Pancreas (tissue), 10 donors: ENCODE measurements around the gene TIGAR. TPM values are rescaled to one million over a fixed set of nuclear protein-coding genes. Genes with fewer than 3 reads are reported as not detected.

ENCODE experiments used
- ATAC-seq, 4 donors: fragments of 200-7000 bp; cut with Tn5 transposase; one replicate each; pipeline versions ENCODE4 v1.8.0 to v1.9.1; 2020; ENCODE audit warnings: mild to moderate bottlenecking in 4 of 4, moderate library complexity in 4 of 4
- DNase-seq, 6 donors: peaks; one replicate each; pipeline ENCODE4 v3.0.0-alpha.2; 2020
- FAIRE-seq: peaks from 2 replicates; lab custom pipeline; 2012; peaks lifted over from hg19 to GRCh38; lab: Jason Lieb, UNC
- H3K27ac ChIP-seq, 4 donors: fragments of 200-600 bp; sonication (generic); 1 replicate in 3 of 4; 2 replicates in 1 of 4; pipeline versions ENCODE4 v1.5.0 to v1.8.0; 2020
- H3K27me3 ChIP-seq, 4 donors: fragments of 200-600 bp; one replicate each; pipeline ENCODE4 v1.8.0; 2021
- H3K36me3 ChIP-seq, 3 donors: fragments of 200-600 bp; sonication (generic) in 1 of 3; one replicate each; pipeline versions ENCODE4 v1.5.0 to v1.8.0; 2020 to 2021
- H3K4me1 ChIP-seq, 3 donors: fragments of 200-600 bp; one replicate each; pipeline ENCODE4 v1.8.0; 2021
- H3K4me3 ChIP-seq, 4 donors: fragments of 200-600 bp; sonication (generic) in 2 of 4; one replicate each; pipeline versions ENCODE4 v1.5.0 to v1.8.0; 2020 to 2021
- H3K9me3 ChIP-seq, 4 donors: fragments of 200-600 bp; one replicate each; pipeline ENCODE4 v1.8.0; 2021
- CTCF ChIP-seq, 4 donors: fragments of 200-600 bp; sonication (generic) in 3 of 4; IDR thresholded peaks; one replicate each; pipeline versions ENCODE4 v1.5.0 to v1.8.0; 2021; ENCODE audit warnings: antibody characterized with exemption in 4 of 4
- WGBS, 2 donors: extraction: QIAGEN DNeasy Blood & Tissue Kit; methylation state at CpG; one replicate each; pipeline ENCODE4 v1.1.7; 2013; 5-methylcytosine and 5-hydroxymethylcytosine counted together
- intact Hi-C, 3 donors: fragments of 100-400 bp; cut with DNase I; formaldehyde crosslinking; loops; one replicate each; pipeline versions ENCODE4 v1.11.1 to v1.14.2; 2022
- polyA plus RNA-seq, 2 donors: library from polyadenylated mRNA; stranded (reverse); fragments of 200-250 nt; gene quantifications; one replicate each; pipeline ENCODE4 v1.2.3, GENCODE V29; 2013
- total RNA-seq, 6 donors: library from RNA; stranded (reverse); fragmentation: NEBNext Ultra II Directional in 4 of 6; extraction: Animal tissue kit (Norgen Biotek cat#: 25700) in 4 of 6; gene quantifications; one replicate each; pipeline versions ENCODE4 v1.2.1 to v1.2.4, GENCODE V29; 2021 to 2023
- donor health status: healthy with polysubstance abuse.
- donor health status: DM: no; HTN: no; CAD: no; lungs with moderate emphysema.
- donor health status: DM: no; HTN: no; CAD: no.
- donor health status: control.
- donor health status: control.
- donor health status: Bipolar disorder and iron deficiency.
- donor health status: DM: yes; HTN: yes; CAD: no.
- donor health status: DM: no; HTN: no; CAD: no.
- donor health status: DM: no; HTN: no; CAD: no.
- donor health status: DM: yes; HTN: yes; CAD: no.

The TIGAR gene
- total and polyA plus RNA-seq, 8 donors: 0.51 to 5.5 (median 1.8) TPM

- intact Hi-C loops: no loop called here
- Histone ChIP-seq H3K36me3 (no peaks in the 10 kb centered on the region), H3K9me3 (no peaks in the 10 kb centered on the region), H3K27ac (no peak overlapping the region), H3K27me3 (no peaks in the 10 kb centered on the region), H3K4me1 (no peaks in the 10 kb centered on the region), H3K4me3 (no peak overlapping the region)
- DNase-seq (no peak), FAIRE-seq (no peak), ATAC-seq (no peak)
- no peak for TF ChIP-seq CTCF (IDR thresholded peaks at IDR 0.05)
- 85 to 86% methylated on average over 8 of the region's 8 CpGs for WGBS, 2 donors
These were observed 18.1 kb upstream of the TIGAR start for GRCh38 chr12:4302881-4303280.

- 90 to 92% methylated on average over 3 of the region's 3 CpGs for WGBS, 2 donors
- Histone ChIP-seq H3K4me3 (no peak overlapping the region), H3K27ac (no peak overlapping the region), H3K9me3 (no peaks in the 10 kb centered on the region), H3K36me3 (no peaks in the 10 kb centered on the region), H3K27me3 (no peaks in the 10 kb centered on the region), H3K4me1 (no peaks in the 10 kb centered on the region)
- DNase-seq: no peak
- no peak for FAIRE-seq
- TF ChIP-seq CTCF (IDR thresholded peaks at IDR 0.05): no peak
- ATAC-seq: no peak
- intact Hi-C loops: no loop called here
These were observed 17.3 kb upstream of the TIGAR start for GRCh38 chr12:4303750-4304149.

- H3K36me3 ChIP-seq: no peaks in the 10 kb centered on the region
- H3K27me3 ChIP-seq: no peaks in the 10 kb centered on the region
- no peak overlapping the region for H3K4me3 ChIP-seq
- no peaks in the 10 kb centered on the region for H3K9me3 ChIP-seq
- intact Hi-C loops: no loop called here
- peak; percentile 26 for FAIRE-seq
- TF ChIP-seq CTCF (IDR thresholded peaks at IDR 0.05): peak; percentile 10 to 46 (median 30)
- no peaks in the 10 kb centered on the region for H3K4me1 ChIP-seq
- WGBS, 2 donors: 27 to 41% methylated on average over 25 of the region's 25 CpGs
- H3K27ac ChIP-seq: no peak overlapping the region
- peak; percentile 66 to 98 (median 92) for ATAC-seq
- peak; percentile 59 to 81 (median 71) for DNase-seq
These were observed 13.2 kb upstream of the TIGAR start for GRCh38 chr12:4307593-4308333.

GRCh38 chr12:4308334-4308950, 12.6 kb upstream of the TIGAR start:
- no peaks in the 10 kb centered on the region for H3K4me1 ChIP-seq
- intact Hi-C loops: no loop called here
- H3K36me3 ChIP-seq: no peaks in the 10 kb centered on the region
- H3K27ac ChIP-seq: no peak overlapping the region
- 80 to 87% methylated on average over 14 of the region's 14 CpGs for WGBS, 2 donors
- no peaks in the 10 kb centered on the region for H3K9me3 ChIP-seq
- ATAC-seq (no peak), DNase-seq (no peak), FAIRE-seq (no peak)
- TF ChIP-seq CTCF (IDR thresholded peaks at IDR 0.05): no peak
- no peak overlapping the region for H3K4me3 ChIP-seq
- H3K27me3 ChIP-seq: no peaks in the 10 kb centered on the region

- H3K4me3 ChIP-seq: no peak overlapping the region
- WGBS, 2 donors: 90 to 93% methylated on average over 5 of the region's 5 CpGs
- intact Hi-C loops: no loop called here
- H3K27me3 ChIP-seq: no peaks in the 10 kb centered on the region
- no peak overlapping the region for H3K27ac ChIP-seq
- FAIRE-seq (no peak), ATAC-seq (no peak), DNase-seq (no peak)
- no peaks in the 10 kb centered on the region for H3K36me3 ChIP-seq
- H3K4me1 ChIP-seq: no peaks in the 10 kb centered on the region
- H3K9me3 ChIP-seq: no peaks in the 10 kb centered on the region
- no peak for TF ChIP-seq CTCF (IDR thresholded peaks at IDR 0.05)
These were observed 9.2 kb upstream of the TIGAR start for GRCh38 chr12:4311776-4312175.
